ENCODE measurements around the gene HDAC10.

The HDAC10 gene

GRCh38 chr22:50280022-50280707 lies 29.1 kb upstream of the HDAC10 start:
- no peak for DNase-seq (ENCODE audit: low spot score)
- ChIA-PET POLR2A (ENCODE audit: low non-redundant PET) (no interaction called here), CTCF (interaction anchor here (0.6 kb wide), 1 partner anchor 45 kb away, joined by 3 read pairs; no protein-coding TSS in a partner anchor)
- H3K27ac ChIP-seq = peak overlapping the region; percentile 91
- no peak for TF ChIP-seq CTCF (conservative IDR thresholded peaks at IDR 0.05; ENCODE audit: low read depth)

DNA sequence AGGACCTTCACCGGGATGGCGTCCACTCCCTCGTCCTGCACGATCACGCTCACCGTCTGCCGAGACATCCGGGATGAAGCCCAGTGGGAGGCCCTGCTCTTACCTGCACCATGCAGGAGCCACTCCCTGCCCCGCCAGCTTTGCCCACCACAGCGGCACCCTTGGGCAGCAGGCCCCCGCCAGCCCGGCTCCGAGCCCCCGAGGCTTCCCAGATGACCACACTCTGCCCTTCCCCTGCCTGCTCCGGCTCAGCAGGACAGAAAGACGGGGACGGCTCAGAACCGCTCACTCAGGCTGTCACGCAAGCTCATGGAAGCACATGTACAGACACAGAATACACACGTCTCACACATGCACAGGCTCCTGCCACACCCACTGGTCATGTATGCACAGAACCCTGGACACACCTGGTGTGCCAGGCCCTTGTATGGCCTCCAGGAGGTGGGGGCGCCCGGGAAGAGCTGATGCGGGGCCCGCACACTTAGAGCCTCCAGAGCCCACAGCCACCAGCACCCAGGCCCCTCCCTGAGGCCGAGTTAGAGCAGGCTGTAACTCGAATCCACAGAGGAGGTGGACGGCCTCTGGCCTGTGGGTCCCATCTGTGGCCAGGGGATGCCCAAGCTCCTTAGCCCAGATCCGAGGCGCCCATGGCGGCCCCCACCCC lies 28.0 kb upstream of the HDAC10 start:
- ChIA-PET POLR2A (ENCODE audit: low non-redundant PET) (no interaction called here), CTCF (interaction anchor here (0.6 kb wide), 1 partner anchor 63 kb away, joined by 3 read pairs; no protein-coding TSS in a partner anchor)
- peak overlapping the region; percentile 91 for H3K27ac ChIP-seq
- no peak for DNase-seq (ENCODE audit: low spot score)
- no peak for TF ChIP-seq CTCF (conservative IDR thresholded peaks at IDR 0.05; ENCODE audit: low read depth)

- ChIA-PET CTCF (interaction anchor here (0.6 kb wide), 1 partner anchor 64 kb away, joined by 3 read pairs; no protein-coding TSS in a partner anchor), POLR2A (ENCODE audit: low non-redundant PET) (no interaction called here)
- DNase-seq (ENCODE audit: low spot score) = no peak
- no peak for TF ChIP-seq CTCF (conservative IDR thresholded peaks at IDR 0.05; ENCODE audit: low read depth)
- H3K27ac ChIP-seq = peak overlapping the region; percentile 91
Observed at GRCh38 chr22:50278461-50278860, 27.4 kb upstream of the HDAC10 start.

DNA sequence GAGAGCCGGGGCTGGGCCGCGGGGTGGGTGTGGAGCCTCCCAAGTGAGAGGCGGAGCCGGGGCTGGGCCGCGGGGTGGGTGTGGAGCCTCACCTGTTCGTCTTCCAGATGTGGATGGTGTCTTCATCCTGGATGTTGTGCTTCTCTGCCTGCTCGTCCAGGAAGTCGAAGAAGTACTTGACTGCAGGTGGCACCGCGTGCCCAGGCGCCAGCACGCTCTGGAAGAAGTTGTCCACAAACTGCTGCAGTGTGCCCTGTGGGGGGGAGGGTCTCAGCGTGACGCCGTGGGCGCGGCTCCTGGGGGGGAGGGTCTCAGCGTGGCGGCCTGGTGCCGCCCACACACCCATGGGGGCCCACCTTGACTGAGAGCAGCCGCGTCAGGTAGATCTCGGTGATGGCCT lies 26.7 kb upstream of the HDAC10 start:
- no peak for TF ChIP-seq CTCF (conservative IDR thresholded peaks at IDR 0.05; ENCODE audit: low read depth)
- DNase-seq (ENCODE audit: low spot score) = no peak
- CTCF ChIA-PET = no interaction called here
- POLR2A ChIA-PET (ENCODE audit: low non-redundant PET) = no interaction called here
- H3K27ac ChIP-seq = peak overlapping the region; percentile 91

DNA sequence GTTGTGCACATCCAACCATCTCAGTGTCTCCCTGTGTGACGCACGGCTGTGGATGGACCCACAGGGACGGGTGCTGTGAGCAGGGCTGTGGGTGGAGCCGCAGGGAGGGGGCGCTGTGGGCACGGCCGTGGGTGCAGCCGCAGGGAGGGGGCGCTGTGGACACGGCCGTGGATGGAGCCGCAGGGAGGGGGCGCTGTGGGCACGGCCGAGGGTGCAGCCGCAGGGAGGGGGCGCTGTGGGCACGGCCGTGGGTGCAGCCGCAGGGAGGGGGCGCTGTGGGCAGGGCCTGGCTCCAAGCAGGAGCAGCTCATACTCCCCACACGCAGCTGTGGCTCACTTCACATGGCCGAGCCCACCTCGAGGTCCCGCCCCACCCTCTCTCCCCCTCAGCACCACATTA lies 25.1 kb upstream of the HDAC10 start:
- peak; percentile 2; the same call in 1 of the 2 replicates for TF ChIP-seq CTCF (conservative IDR thresholded peaks at IDR 0.05; ENCODE audit: low read depth)
- CTCF ChIA-PET = interaction anchor here (0.6 to 1.5 kb wide), 4 partner anchors 23 to 113 kb away, joined by 3 to 6 read pairs (median 4); partner anchors contain the start of gene DENND6B
- POLR2A ChIA-PET (ENCODE audit: low non-redundant PET) = no interaction called here
- peak overlapping the region; percentile 91 for H3K27ac ChIP-seq
- no peak for DNase-seq (ENCODE audit: low spot score)

GRCh38 chr22:50275181-50276055 lies 24.4 kb upstream of the HDAC10 start:
- H3K27ac ChIP-seq = peak overlapping the region; percentile 65
- no peak for TF ChIP-seq CTCF (conservative IDR thresholded peaks at IDR 0.05; ENCODE audit: low read depth)
- DNase-seq (ENCODE audit: low spot score) = no peak
- ChIA-PET POLR2A (ENCODE audit: low non-redundant PET) (no interaction called here), CTCF (interaction anchor here (0.6 to 1.5 kb wide), 4 partner anchors 22 to 52 kb away, joined by 3 to 6 read pairs (median 4); partner anchors contain the start of gene DENND6B)
